Lower lobe of right lung (tissue), 2 donors: Measurements from ENCODE around the gene ASGR1. TPM values are rescaled to one million over a fixed set of nuclear protein-coding genes. Genes with fewer than 3 reads are reported as not detected.
"Not testable (repeated sequence)": the region's sequence is repeated elsewhere in the genome, so short reads cannot be mapped to it uniquely, and the experiment has no call there.

ENCODE experiments used
- ATAC-seq, 2 donors: fragments of 200-7000 bp; cut with Tn5 transposase; one replicate each; pipeline ENCODE4 v1.9.1; 2020 to 2022; ENCODE audit warnings: mild to moderate bottlenecking in 2 of 2, moderate library complexity in 2 of 2
- DNase-seq: peaks from one replicate; pipeline ENCODE4 v3.0.0-alpha.2; 2020
- H3K27ac ChIP-seq: fragments of 200-600 bp; one replicate; pipeline ENCODE4 v1.8.0; 2022
- H3K27me3 ChIP-seq: fragments of 200-600 bp; one replicate; pipeline ENCODE4 v1.8.0; 2022; ENCODE audit warnings: low read depth
- H3K36me3 ChIP-seq: fragments of 200-600 bp; one replicate; pipeline ENCODE4 v1.8.0; 2022; ENCODE audit warnings: mild to moderate bottlenecking
- H3K4me1 ChIP-seq: fragments of 200-600 bp; one replicate; pipeline ENCODE4 v1.8.0; 2022
- H3K4me3 ChIP-seq: fragments of 200-600 bp; one replicate; pipeline ENCODE4 v1.8.0; 2022; ENCODE audit warnings: mild to moderate bottlenecking
- H3K9me3 ChIP-seq: fragments of 200-600 bp; one replicate; pipeline ENCODE4 v1.8.0; 2022
- CTCF ChIP-seq: fragments of 200-600 bp; IDR thresholded peaks from one replicate; pipeline ENCODE4 v1.8.0; 2022; ENCODE audit warnings: antibody characterized with exemption, mild to moderate bottlenecking
- intact Hi-C: fragments of 100-400 bp; cut with DNase I; formaldehyde crosslinking; loops from one replicate; pipeline ENCODE4 v1.11.0; 2022
- total RNA-seq: library from RNA; stranded (reverse); fragmentation: NEBNext Ultra II Directional; extraction: Animal tissue kit (Norgen Biotek cat#: 25700); gene quantifications from one replicate; pipeline ENCODE4 v1.2.1, GENCODE V29; 2021
- donor health status: DM: no; HTN: yes; CAD: no; lungs with severe emphysema.

ASGR1 gene
- total RNA-seq, 1 donor from 2014 or later = 5.1 TPM

- H3K36me3 ChIP-seq = peaks cover 31% of the 10 kb centered on the region
- no peaks in the 10 kb centered on the region for H3K27me3 ChIP-seq
- H3K9me3 ChIP-seq = no peaks in the 10 kb centered on the region
- no peak overlapping the region for H3K27ac ChIP-seq
- no peak for TF ChIP-seq CTCF
- ATAC-seq (no peak), DNase-seq (peak; percentile 38)
- intact Hi-C loops = no loop called here
- H3K4me3 ChIP-seq = no peak overlapping the region
- no peaks in the 10 kb centered on the region for H3K4me1 ChIP-seq
These were observed 11.2 kb upstream of the ASGR1 start for GRCh38 chr17:7190276-7190917.

- peaks cover 8% of the 10 kb centered on the region for H3K36me3 ChIP-seq
- intact Hi-C loops = no loop called here
- H3K27me3 ChIP-seq = no peaks in the 10 kb centered on the region
- H3K9me3 ChIP-seq = no peaks in the 10 kb centered on the region
- peaks cover 4% of the 10 kb centered on the region for H3K4me1 ChIP-seq
- DNase-seq = peak; percentile 15
- H3K4me3 ChIP-seq = no peak overlapping the region
- ATAC-seq = peak in 1 of 2 donors; percentile 5
- TF ChIP-seq CTCF = no peak
- no peak overlapping the region for H3K27ac ChIP-seq
These were observed 7.1 kb upstream of the ASGR1 start for GRCh38 chr17:7186241-7186640.

DNA sequence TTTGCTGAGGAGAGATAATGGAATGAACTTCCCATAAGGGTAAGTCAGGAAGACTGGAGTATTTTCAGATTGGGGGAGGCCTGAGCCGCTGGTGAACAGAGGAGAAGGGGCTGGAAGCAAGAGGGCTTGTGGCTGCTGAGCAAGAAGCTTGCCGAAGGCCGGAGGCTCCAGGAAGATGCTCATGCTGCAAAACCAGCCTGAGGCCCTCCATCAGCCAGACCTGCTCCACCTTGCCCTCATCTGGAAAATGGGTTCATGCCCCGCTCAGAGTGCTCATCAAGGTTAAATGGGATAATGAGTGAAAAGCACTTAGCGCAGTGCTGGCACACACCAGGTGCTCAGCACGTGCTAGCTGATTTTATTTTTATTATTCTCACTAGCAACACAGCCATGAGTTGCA, 5.5 kb upstream of the ASGR1 start:
- H3K4me3 ChIP-seq = no peak overlapping the region
- DNase-seq (peak; percentile 20), ATAC-seq (no peak)
- H3K9me3 ChIP-seq = no peaks in the 10 kb centered on the region
- no peaks in the 10 kb centered on the region for H3K36me3 ChIP-seq
- peaks cover 4% of the 10 kb centered on the region for H3K4me1 ChIP-seq
- intact Hi-C loops = no loop called here
- no peak for TF ChIP-seq CTCF
- no peaks in the 10 kb centered on the region for H3K27me3 ChIP-seq
- H3K27ac ChIP-seq = no peak overlapping the region

- no peaks in the 10 kb centered on the region for H3K27me3 ChIP-seq
- no peak for TF ChIP-seq CTCF
- no peak overlapping the region for H3K27ac ChIP-seq
- ATAC-seq = peak; percentile 76 to 81
- no peak overlapping the region for H3K4me3 ChIP-seq
- peak; percentile 84 for DNase-seq
- H3K9me3 ChIP-seq = no peaks in the 10 kb centered on the region
- no peaks in the 10 kb centered on the region for H3K36me3 ChIP-seq
- peaks cover 4% of the 10 kb centered on the region for H3K4me1 ChIP-seq
- intact Hi-C loops = no loop called here
These were observed 4.9 kb upstream of the ASGR1 start for GRCh38 chr17:7184091-7184488.

- intact Hi-C loops = no loop called here
- DNase-seq (no peak), ATAC-seq (peak in 1 of 2 donors; percentile 11)
- TF ChIP-seq CTCF = no peak
- no peaks in the 10 kb centered on the region for H3K9me3 ChIP-seq
- H3K27me3 ChIP-seq = peaks cover 3% of the 10 kb centered on the region
- H3K36me3 ChIP-seq = no peaks in the 10 kb centered on the region
- H3K4me1 ChIP-seq = peaks cover 4% of the 10 kb centered on the region
- no peak overlapping the region for H3K27ac ChIP-seq
- no peak overlapping the region for H3K4me3 ChIP-seq
These were observed 4.4 kb upstream of the ASGR1 start for GRCh38 chr17:7183433-7184090.

GRCh38 chr17:7182101-7182500, 2.9 kb upstream of the ASGR1 start:
- peaks cover 14% of the 10 kb centered on the region for H3K27me3 ChIP-seq
- DNase-seq, ATAC-seq, H3K9me3 ChIP-seq, H3K36me3 ChIP-seq, H3K27ac ChIP-seq, H3K4me3 ChIP-seq, intact Hi-C loops: not testable (repeated sequence)
- peaks cover 17% of the 10 kb centered on the region for H3K4me1 ChIP-seq
